ENCODE data around the gene RTN4R. TPM values are rescaled to one million over a fixed set of nuclear protein-coding genes. Genes with fewer than 3 reads are reported as not detected.

RTN4R gene
- total and polyA plus RNA-seq, 2 experiments from 2014 or later, result 10.6 to 38.4 TPM

GRCh38 chr22:20222764-20223420 is 45.2 kb downstream of the RTN4R start:
- H3F3A ChIP-seq (replicated peaks; ENCODE audit: low read depth), result peaks cover 13% of the 10 kb centered on the region; the same call in 1 of the 2 replicates
- H4K20me1 ChIP-seq (replicated peaks; ENCODE audit: insufficient read depth), result no peaks in the 10 kb centered on the region
- ATAC-seq, result no peak; the same call in 2 of the 3 replicates

More at GRCh38 chr22:20222764-20223420, 45.2 kb downstream of the RTN4R start:
- no peak overlapping the region for H2AFZ ChIP-seq
- no peak overlapping the region for H3K4me3 ChIP-seq
- H3K4me1 Mint-ChIP-seq, result peaks cover 2% of the 10 kb centered on the region
- H3K27ac ChIP-seq (ENCODE audit: low read depth), result no peak overlapping the region
- no peak overlapping the region for H3K4me3 Mint-ChIP-seq
- no peaks in the 10 kb centered on the region for H3K36me3 ChIP-seq (ENCODE audit: insufficient read depth)
- TF ChIP-seq ZNF114 (CRISPR knock-in tag; IDR thresholded peaks at IDR 0.05), result no peak
- no peak for TF ChIP-seq ZNF462 (CRISPR knock-in tag; IDR thresholded peaks at IDR 0.05)
- no peak for TF ChIP-seq REST (IDR thresholded peaks at IDR 0.05; ENCODE audit: unreplicated experiment)
- TF ChIP-seq ETS1 (IDR thresholded peaks at IDR 0.05), result no peak
- TF ChIP-seq CTCF (conservative IDR thresholded peaks at IDR 0.05; ENCODE audit: low read depth in 2 of 2), result no peak
- no peak for TF ChIP-seq EZH2phosphoT487 (IDR thresholded peaks at IDR 0.05; ENCODE audit: unreplicated experiment)
- no peak for TF ChIP-seq POLR2AphosphoS5 (IDR thresholded peaks at IDR 0.05; ENCODE audit: low read depth)
- no peaks in the 10 kb centered on the region for H3K79me2 ChIP-seq (replicated peaks; ENCODE audit: insufficient read depth)
- no peaks in the 10 kb centered on the region; the same call in 2 of the 3 replicates for H3K36me3 Mint-ChIP-seq (ENCODE audit: low read depth)
- H3K4me1 ChIP-seq (ENCODE audit: insufficient read depth), result no peaks in the 10 kb centered on the region
- H3K4me2 ChIP-seq, result no peak overlapping the region
- H3K27ac Mint-ChIP-seq, result no peak overlapping the region
- H3K27me3 ChIP-seq (ENCODE audit: insufficient read depth), result no peaks in the 10 kb centered on the region
- no peaks in the 10 kb centered on the region for H3K9me2 ChIP-seq (ENCODE audit: insufficient read depth)
- H3K27me3 Mint-ChIP-seq (ENCODE audit: insufficient read depth, low read depth, poor library complexity), result peaks cover 16% of the 10 kb centered on the region
- peaks cover 11% of the 10 kb centered on the region for H3K9me3 Mint-ChIP-seq
- DNase-seq (ENCODE audit: low spot score), result no peak
